Hepatic stellate cell (primary cell): ENCODE data around the gene GGT5.
"Not testable (repeated sequence)": the region's sequence is repeated elsewhere in the genome, so short reads cannot be mapped to it uniquely, and the experiment has no call there.

Source experiments
- DNase-seq: peaks from one replicate; pipeline ENCODE4 v3.0.0; 2011; ENCODE audit warnings: low spot score

GGT5 gene

DNA sequence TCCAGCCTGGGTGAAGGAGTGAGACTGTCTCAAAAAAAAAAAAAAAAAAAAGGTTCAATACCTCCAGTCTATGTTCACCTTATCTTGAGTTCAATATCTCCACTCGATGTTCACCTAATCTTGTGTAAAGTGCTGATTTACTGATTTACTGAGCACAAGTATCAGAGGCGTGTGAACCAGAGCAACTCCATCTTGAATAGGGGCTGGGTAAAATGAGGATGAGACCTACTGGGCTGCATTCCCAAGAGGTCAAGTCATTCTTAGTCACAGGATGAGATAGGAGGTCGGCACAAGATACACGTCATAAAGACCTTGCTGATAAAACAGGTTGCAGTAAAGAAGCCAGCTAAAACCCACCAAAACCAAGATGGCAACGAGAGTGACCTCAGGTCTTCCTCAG lies 41.0 kb downstream of the GGT5 start:
- not testable (repeated sequence) for DNase-seq

DNA sequence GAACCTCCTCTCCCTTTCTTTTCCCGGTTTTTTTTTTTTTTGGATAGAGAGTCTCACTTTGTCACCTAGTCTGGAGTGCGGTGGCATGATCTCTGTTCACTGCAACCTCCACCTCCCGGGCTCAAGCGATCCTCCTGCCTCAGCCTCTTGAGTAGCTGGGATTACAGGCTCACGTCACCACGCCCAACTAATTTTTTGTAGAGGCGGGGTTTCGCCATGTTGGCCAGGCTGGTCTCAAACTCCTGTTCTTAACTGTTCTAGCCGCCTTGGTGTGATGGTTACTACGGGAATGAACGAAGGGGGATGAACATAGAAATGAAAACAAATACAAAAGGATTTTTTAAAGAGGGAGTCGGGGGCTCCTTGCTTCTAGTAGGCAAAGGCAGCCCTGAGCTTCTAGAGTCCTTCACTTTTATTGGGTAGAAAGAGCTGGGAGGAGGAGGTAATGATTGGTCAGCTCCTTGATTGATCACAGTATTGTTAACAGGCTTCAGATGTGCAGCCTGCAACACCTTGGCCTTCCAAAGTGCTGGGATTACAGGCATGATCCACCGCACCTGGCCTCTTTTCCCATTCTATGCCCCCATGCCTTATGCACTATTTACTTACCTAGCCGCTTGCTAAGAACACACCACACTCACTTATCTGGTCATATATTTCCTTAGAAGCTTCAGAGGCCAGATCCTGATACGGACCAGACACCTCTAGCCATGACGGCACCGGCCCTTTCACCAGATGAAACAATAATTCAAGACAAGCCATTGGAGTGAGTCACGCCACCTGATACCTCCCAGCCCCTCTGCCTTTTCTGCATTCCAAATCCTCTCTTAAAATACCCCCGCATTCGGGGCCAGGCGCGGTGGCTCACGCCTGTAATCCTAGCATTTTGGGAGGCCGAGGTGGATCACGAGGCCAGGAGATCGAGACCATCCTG lies 42.9 kb downstream of the GGT5 start:
- DNase-seq: no peak

DNA sequence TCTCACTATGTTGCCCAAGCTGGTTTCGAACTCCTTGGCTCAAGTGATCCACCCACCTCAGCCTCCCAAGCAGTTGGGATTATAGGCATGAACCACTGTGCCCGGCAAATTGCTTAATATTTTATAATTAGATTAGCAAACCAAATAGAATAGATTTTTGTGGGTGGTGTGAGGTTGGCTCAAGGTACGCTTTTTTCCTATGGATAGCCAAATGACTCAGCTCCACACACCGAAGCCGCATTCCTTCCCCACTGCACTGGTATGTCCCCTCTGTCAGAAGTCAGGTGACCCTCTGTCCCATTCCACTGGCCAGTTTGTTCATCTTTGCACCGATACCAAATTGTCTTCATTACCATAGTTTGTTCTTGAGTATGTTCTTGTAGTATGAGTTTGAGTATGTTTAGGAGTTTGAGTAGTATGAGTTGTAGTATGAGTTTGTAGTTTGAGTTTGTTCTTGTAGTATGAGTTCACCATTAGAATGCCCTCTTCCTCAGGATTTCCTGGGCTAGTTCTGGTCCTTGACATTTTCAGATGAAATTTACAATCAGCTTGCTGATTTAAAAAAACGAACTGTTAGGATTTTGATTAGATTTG lies 44.2 kb downstream of the GGT5 start:
- DNase-seq: no peak

DNA sequence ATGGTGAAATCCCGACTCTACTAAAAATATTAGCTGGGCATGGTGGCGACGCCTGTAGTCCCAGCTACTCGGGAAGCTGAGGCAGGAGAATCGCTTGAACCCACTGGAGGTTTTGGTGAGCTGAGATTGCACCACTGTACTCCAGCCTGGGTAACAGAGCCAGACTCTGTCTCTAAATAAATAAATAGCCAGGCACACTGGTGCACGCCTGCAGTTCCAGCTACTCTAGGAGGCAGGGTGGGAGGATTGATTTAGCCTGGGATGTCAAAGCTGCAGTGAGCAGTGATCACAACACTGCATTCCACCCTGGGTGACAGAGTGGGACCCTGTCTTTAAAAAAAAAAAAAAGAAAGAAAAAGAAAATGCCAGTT lies 46.2 kb downstream of the GGT5 start:
- DNase-seq: no peak

DNA sequence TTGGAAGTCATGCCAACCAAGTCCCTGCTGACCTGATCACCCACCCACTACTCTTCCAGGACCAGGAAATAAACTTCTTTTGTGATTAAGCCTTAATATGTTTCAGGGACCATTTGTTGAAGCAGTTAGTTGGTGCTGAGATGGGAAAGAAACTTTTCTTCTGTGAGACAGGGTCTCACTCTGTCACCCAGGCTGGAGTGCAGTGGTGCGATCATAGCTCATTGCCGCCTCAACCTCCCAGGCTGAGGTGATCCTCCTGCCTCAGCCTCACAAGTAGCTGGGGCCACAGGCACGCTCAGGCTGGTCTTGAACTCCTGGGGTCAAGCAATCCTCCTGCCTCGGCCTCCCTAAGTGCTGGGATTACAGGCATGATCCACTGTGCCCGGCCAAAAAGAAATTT lies 53.0 kb downstream of the GGT5 start:
- DNase-seq: no peak

DNA sequence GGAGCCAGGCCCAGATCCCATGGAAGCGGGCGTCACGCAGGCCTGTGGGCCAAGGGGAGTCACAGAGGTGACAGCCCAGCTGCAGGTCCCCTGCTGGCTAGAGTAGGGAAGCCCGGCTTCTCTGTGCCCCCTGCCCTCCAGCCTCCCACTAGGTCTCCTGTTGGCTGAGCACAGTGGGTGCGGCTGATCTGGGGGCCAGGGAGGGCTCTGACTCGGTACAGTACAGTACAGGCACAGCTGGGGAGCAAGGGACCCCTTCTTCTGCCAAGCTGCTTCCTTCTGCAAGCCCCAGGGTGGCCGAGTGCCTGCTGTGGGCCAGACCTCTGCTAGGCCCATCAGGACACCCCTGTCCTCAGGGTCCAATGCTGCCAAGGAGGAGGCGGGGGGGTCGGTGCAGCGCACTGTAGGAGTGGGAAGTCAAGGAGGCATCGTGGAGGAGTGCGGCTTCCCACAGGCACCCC lies 53.5 kb downstream of the GGT5 start:
- no peak for DNase-seq

DNA sequence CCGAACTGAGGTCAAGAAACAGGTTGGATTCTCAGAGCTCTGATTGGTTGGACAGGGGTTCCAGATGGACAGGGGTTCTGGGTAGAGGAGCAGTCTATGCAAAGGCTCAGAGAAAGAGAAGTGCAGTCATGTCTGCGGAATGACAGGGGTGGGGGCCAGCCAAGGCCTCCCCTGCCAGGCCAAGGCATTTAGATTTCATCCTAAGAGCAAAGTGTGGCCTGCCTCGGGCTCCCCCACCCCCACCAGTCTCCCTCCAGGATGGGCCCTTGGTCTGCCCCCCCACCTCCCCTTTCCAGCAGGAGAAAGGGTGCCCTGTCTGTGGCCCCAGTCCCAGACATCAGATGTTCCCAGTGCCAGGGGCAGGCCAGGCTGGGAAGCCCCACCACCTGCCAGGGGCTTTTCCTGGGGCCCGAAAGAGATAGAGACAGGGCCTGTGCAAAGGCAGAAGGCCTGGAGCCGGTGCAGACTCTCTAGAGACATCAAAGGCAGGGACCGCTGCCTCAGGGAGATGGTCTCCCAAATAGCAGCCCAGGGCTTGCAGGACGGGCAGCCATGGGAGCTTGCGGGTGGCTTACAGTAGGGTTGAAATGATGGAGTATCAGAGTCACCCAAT lies 54.2 kb downstream of the GGT5 start:
- no peak for DNase-seq

DNA sequence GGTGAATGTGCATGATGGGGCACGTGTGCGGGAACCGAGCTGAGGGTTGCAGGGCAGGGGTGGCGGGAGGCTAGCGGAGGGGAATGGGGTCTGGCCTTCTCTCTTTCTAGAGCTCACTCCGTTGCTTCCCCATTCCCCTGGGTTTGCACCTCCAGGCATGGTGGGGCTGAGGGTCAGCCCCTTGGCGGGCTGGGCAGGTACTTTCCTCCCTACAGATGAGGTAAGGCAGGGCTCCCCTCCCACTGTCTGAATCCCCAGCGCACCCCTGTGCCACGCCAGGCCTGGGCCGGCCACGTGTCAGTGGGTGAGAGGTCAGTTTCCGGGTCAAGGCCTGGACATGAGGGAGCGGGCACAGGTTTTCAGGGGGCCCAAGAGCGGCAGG lies 54.7 kb downstream of the GGT5 start:
- no peak for DNase-seq

DNA sequence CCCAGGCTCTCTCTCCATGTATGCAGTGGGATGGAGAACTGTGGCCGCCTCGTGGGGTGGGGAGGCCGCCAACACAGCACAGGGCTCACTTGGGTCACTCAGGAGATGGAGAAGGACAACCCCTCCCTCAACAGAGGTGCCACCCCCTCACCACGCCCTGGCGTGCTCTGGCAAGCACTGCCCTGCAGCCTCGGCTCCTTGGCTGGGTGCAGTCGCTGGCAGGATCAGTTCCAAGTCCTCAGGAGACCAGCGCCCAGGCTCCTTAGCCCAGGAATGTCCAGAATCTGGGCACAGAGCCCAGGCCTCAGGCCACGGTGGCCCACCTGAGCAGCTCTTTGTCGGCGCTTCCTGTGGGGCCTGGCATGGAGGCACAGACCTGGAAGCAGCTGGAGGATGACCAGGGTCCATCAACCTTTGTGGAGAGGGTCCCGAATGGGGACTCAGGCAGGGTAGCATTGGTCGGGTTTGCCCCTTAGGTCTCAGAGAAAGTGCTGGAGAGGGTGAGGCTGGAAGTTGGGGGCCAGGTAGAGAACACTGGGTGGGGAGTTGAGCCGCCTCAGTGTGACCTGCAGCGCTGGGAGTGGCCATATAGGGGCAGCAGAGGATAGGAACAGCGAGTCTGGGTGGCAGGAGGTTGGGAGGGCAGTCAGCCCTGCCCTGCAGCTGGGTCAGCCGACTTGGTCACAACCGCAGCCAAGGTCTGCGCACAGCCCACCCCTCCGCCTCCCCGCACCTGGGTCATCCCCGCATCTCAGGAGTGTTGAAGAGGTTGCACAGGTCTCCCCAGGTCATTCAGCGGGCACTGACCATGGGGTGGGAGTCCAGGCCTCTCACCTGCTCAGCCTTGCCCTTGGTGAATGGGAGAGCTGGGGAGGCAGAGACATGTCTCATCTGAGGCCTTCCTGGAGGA lies 55.4 kb downstream of the GGT5 start:
- peak; percentile 93 for DNase-seq

DNA sequence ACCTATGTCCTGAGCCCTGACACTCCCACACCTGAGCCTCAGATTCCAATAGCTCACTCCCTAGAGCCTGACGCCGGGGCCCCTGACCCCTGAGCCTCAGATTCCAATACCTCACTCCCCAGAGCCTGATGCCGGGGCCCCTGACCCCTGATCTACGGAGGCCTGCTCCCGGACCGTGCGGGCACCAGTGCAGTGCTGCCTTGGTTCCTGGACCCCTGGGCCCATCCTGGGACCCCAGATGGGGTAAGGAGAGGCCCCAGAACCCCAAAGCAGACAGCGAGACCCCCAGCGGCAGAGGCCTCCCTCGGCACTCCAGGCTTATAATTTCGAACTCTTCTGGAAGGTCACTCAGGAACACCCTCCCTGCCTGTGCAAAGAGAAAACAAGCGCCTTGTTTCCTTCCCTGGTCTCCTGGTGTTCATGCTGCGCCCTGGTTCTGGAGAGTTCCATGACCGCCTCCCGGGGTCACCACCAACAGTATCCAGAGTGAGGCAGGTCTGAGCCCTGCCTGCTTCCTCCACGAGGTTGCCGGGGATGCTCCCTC lies 56.1 kb downstream of the GGT5 start:
- DNase-seq: no peak

DNA sequence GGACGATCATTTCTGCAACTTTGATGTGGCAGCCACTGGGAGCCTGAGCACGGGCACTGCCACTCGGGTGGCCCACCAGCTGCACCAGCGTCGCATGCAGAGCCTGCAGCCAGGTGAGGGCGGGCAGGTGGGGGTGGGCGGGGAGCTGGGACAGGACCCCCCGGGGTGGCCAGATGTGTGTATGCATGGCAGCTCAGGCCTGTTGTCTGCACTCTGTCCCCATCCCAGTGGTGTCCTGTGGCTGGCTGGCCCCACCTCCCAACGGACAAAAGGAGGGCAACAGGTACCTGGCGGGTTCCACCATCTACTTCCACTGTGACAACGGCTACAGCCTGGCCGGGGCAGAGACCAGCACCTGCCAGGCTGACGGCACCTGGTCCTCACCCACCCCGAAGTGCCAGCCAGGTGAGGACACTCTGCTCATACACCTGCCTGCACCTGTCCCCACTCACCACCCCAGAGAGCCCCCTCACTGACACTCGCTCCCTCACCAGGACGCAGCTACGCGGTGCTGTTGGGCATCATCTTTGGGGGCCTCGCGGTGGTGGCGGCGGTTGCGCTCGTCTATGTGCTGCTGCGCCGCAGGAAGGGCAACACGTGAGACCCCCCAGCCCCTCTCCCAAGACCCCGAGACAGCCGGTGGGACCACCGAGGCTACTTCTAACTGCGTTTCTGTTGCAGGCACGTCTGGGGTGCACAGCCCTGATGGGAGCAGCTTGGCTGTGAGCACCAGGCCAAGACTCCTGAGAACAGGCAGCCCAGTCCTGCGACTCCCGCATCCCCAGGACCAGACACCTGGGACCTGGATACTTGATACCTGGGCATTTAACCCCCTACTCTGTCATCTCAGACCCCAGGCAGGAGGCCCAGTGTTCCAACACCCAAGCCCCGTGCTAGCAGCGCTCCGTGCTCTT lies 56.9 kb downstream of the GGT5 start:
- no peak for DNase-seq

DNA sequence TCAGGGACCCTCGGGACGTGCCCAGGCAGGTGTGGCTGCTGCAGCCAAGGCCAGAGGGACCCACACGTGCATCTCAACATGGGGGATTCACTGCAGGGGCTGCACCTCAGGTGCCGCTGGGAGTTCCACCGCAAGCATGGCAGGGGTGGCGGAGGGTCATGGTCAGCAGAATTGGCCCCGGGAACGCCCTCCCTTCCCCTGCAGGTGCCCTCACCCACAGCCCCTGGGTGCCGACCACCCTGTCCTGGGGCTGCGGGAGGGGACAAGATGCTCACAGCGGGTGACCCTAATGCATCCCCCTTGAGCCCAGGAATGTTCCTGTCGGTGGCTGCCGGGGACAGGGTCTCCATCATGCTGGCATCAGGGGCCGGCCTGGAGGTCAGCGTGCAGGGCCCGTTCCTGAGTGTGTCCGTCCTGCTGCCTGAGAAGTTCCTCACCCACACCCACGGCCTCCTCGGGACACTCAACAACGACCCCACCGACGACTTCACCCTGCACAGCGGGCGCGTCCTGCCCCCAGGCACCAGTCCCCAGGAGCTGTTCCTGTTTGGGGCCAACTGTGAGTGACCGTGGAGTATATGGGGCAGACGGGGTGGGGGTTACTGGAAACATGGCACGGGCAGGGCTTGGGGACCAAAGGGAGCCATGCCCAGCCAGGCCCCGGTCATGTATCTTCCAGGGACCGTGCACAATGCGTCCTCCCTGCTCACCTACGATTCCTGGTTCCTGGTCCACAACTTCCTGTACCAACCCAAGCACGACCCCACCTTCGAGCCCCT lies 57.8 kb downstream of the GGT5 start:
- DNase-seq: no peak

DNA sequence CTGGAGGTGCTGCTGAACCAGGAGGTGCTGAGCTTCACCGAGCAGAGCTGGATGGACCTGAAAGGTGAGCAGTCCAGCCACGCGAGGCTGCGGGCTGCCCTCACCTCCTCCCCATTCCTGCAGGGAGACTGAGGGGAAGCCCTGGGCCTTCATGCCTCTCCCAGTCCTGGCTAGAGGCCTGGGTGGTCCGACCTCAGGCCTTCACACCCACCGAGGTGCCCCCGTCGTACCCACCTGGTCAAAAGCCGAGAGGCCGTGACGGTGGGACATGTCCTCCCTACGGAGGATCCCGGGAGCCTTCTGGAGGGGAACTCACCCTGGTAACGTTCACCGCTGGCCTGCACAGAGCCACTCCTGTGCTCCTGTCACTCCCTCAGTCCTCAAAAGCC lies 58.5 kb downstream of the GGT5 start:
- DNase-seq: no peak

DNA sequence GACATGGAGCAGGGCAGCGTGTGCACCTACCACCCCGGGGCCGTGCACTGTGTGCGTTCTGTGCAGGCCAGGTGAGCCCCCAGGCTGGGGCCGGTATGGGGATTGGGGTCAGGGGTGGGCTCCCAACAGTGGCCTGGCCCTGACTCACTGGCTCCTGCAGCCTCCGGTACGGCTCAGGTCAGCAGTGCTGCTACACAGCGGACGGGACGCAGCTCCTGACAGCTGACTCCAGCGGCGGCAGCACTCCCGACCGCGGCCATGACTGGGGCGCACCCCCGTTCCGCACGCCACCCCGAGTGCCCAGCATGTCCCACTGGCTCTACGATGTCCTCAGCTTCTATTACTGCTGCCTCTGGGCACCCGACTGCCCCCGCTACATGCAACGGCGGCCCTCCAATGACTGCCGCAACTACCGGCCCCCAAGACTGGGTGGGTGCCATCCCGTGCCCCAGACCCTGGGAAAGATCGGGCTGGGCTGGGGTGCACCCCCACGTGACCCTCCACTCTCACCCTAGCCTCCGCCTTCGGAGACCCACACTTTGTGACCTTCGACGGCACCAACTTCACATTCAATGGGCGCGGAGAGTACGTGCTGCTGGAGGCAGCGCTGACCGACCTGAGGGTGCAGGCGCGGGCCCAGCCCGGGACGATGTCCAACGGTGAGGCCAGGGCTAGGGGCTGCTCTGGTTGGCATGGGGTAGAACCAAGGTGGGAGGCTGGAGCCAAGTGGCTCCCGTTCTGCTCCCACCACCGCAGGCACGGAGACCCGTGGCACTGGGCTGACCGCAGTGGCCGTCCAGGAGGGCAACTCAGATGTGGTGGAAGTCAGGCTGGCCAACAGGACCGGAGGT lies 59.2 kb downstream of the GGT5 start:
- no peak for DNase-seq

DNA sequence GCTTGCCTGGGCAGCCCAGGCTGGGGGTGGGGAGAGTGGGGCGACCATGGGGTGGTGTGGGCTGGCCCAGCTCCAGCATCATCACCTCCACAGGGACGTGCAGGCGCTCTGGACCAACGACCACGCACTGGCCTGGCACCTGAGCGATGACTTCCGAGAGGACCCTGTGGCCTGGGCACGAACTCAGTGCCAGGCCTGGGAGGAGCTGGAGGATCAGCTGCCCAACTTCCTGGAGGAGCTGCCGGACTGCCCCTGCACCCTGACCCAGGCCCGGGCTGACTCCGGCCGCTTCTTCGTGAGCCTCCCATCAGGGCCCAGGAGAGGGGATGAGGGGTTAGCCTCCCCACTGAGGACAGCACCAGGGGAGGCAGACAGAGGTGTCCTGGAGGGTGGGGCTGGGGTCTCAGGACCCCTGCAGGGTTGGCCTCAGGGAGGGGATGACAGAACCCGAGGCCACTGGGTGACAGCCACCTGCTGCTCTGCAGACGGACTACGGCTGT lies 59.8 kb downstream of the GGT5 start:
- DNase-seq: no peak

DNA sequence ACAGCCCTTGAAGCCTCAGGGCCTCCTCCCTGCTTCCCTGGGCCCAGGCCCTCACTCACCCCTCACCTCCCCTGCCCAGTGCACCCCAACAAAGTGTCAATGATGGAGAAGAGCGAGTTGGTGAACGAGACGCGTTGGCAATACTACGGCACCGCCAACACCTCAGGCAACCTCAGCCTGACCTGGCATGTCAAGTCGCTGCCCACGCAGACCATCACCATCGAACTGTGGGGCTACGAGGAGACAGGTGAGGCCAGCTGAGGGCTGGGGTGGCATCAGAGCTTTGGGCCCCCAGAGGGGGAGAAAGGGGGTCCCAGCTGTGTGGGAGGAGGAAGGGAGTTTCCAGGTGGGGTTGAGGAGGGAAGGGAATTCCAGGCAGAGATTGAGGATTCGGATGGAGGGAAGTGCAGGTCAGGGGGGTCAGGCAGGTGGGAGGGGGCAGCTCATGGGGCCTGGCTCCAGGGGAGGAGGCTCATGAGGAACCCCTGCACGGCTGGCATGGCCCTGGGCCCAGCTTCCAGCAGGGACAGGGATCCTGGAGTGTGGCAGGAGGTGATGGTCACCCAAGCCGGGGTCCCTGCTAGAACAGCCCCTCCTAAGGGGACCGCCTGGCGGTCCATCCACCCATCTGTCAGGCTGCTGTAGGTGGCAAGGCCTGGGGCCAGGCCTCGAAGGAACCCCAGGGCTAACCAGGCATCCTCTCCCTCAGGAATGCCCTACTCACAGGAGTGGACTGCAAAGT lies 60.7 kb downstream of the GGT5 start:
- no peak for DNase-seq

DNA sequence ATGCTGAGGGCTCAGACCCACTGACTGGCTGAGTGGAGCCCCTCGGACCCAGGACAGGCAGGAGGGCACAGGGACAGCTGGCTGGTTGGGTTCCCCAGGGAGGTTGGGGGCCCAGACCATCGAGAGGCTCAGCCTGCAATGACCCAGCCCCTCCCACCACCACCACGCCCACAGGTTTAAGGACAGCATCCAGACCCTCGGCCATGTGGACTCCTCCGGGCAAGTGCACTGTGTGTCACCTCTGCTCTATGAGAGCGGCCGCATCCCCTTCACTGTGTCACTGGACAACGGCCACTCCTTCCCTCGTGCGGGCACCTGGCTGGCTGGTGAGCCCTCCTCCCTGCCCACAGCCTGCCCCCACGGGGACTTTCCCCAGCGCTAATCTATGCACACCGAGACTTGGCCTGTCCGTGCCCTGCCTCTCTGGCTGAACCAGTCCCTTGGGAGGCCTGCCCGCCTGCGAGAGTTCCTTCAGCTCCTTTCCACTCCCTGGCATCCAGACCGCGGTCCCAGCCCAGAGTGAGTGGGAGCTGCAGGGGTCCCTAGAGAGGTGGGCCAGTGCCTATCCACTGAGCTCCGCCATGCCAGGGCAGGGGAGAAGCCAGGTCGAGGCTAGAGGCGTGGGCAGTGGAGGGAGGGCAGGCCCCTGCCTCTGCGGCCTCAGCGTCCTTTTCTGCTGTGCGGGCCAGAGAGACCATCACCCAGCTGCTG lies 61.4 kb downstream of the GGT5 start:
- no peak for DNase-seq

DNA sequence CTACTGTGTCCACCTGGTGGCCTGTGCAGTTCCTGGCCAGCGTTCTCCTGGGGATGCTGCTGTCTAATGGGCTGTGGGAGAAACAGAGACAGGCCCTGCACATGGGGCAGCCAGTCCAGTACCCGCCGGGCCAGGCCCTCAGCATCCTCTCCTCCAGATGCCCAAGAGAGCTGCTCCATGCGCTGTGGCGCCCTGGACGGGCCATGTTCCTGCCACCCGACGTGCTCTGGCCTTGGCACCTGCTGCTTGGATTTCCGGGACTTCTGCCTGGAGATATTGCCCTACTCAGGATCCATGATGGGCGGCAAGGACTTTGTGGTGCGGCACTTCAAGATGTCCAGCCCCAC lies 62.0 kb downstream of the GGT5 start:
- DNase-seq: not testable (repeated sequence)
